Progenitor cell of endocrine pancreas (in vitro differentiated cells): ENCODE data around the gene ZNF3. TPM values are rescaled to one million over a fixed set of nuclear protein-coding genes. Genes with fewer than 3 reads are reported as not detected.

Experiments
- DNase-seq: peaks from one replicate; pipeline ENCODE4 v3.0.0; 2021; ENCODE audit warnings: low spot score; ENCODE audit not compliant: unreplicated experiment
- H3K27ac Mint-ChIP-seq: 2 replicates; pipeline ENCODE4 v1.8.0; 2021; ENCODE audit warnings: mild to moderate bottlenecking, moderate library complexity, mixed read lengths
- H3K27me3 Mint-ChIP-seq: 2 replicates; pipeline ENCODE4 v1.8.0; 2021; ENCODE audit warnings: mixed read lengths
- H3K36me3 Mint-ChIP-seq: 2 replicates; pipeline ENCODE4 v1.8.0; 2022; ENCODE audit warnings: mixed read lengths; ENCODE audit not compliant: insufficient read depth
- H3K4me1 Mint-ChIP-seq: 2 replicates; pipeline ENCODE4 v1.8.0; 2021; ENCODE audit warnings: low read depth, mixed read lengths
- H3K4me3 Mint-ChIP-seq: 2 replicates; pipeline ENCODE4 v1.8.0; 2021; ENCODE audit warnings: low read depth, mild to moderate bottlenecking, moderate library complexity, mixed read lengths
- H3K9me3 Mint-ChIP-seq: 2 replicates; pipeline ENCODE4 v1.8.0; 2021; ENCODE audit warnings: low read depth, mixed read lengths
- CTCF ChIP-seq: fragments of 200-600 bp; sonication (generic); IDR thresholded peaks from one replicate; pipeline ENCODE4 v1.5.0; 2021; ENCODE audit warnings: antibody characterized with exemption, mild to moderate bottlenecking; ENCODE audit not compliant: unreplicated experiment
- microRNA-seq: library from miRNA; unstranded; fragments of <30 nt; microRNA quantifications from one replicate; pipeline ENCODE4 v1.1.0, GENCODE V29; 2020; ENCODE audit warnings: borderline number of aligned reads; ENCODE audit not compliant: unreplicated experiment
- total RNA-seq: library from RNA; stranded (reverse); gene quantifications from 2 replicates; pipeline ENCODE4 v1.2.1, GENCODE V29; 2021

The ZNF3 gene
- total RNA-seq, 1 donor from 2014 or later = 95.1 TPM

GRCh38 chr7:100023526-100023925, 58.0 kb downstream of the ZNF3 start:
- Mint-ChIP-seq H3K27ac (peak overlapping the region; percentile 73), H3K9me3 (no peaks in the 10 kb centered on the region), H3K27me3 (no peaks in the 10 kb centered on the region), H3K36me3 (peaks cover 26% of the 10 kb centered on the region), H3K4me3 (no peak overlapping the region), H3K4me1 (peaks cover 21% of the 10 kb centered on the region)
- no peak for DNase-seq
- TF ChIP-seq CTCF = no peak

GRCh38 chr7:100022621-100023020, 58.9 kb downstream of the ZNF3 start:
- no peak for DNase-seq
- H3K4me1 Mint-ChIP-seq = peaks cover 27% of the 10 kb centered on the region
- H3K27ac Mint-ChIP-seq = peak overlapping the region; percentile 60
- TF ChIP-seq CTCF = no peak
- H3K4me3 Mint-ChIP-seq = no peak overlapping the region
- peaks cover 30% of the 10 kb centered on the region for H3K36me3 Mint-ChIP-seq
- H3K9me3 Mint-ChIP-seq = no peaks in the 10 kb centered on the region
- H3K27me3 Mint-ChIP-seq = no peaks in the 10 kb centered on the region

- Mint-ChIP-seq H3K4me1 (peaks cover 38% of the 10 kb centered on the region), H3K27me3 (no peaks in the 10 kb centered on the region), H3K4me3 (no peak overlapping the region), H3K36me3 (peaks cover 26% of the 10 kb centered on the region), H3K9me3 (no peaks in the 10 kb centered on the region), H3K27ac (peak overlapping the region; percentile 74)
- no peak for DNase-seq
- no peak for TF ChIP-seq CTCF
Observed at GRCh38 chr7:100021297-100021696, 60.2 kb downstream of the ZNF3 start.

Small RNA genes lying within 50 kb of the gene (microRNA-seq; reads per million reads assigned to microRNA genes)
- gene MIR106B = 11,208 reads per million, percentile 94 among the genes with 10 or more reads in this experiment
- gene MIR25 = 2,027 reads per million, percentile 84 among the genes with 10 or more reads in this experiment
- gene MIR93 = 18,281 reads per million, percentile 97 among the genes with 10 or more reads in this experiment

Other genes starting within 250 kb of the ZNF3 start
- not detected in 2 replicates for gene OR2AE1, start 204.7 kb downstream of the ZNF3 start, total RNA-seq
- gene TRIM4, start 162.2 kb downstream of the ZNF3 start, total RNA-seq = 14.2 and 15.6 TPM in 2 replicates
- gene GJC3, start 152.1 kb downstream of the ZNF3 start, total RNA-seq = 0.27 and 0.43 TPM in 2 replicates
- not detected in 2 replicates for gene AZGP1, start 105.7 kb downstream of the ZNF3 start, total RNA-seq
- gene ZKSCAN1, start 66.1 kb downstream of the ZNF3 start, total RNA-seq = 196 and 209 TPM in 2 replicates
- gene ZSCAN21, start 31.9 kb downstream of the ZNF3 start, total RNA-seq = 20.7 and 22.8 TPM in 2 replicates
- 110 and 113 TPM in 2 replicates for gene COPS6, start 7.2 kb upstream of the ZNF3 start, total RNA-seq
- 212 and 224 TPM in 2 replicates for gene MCM7, start 19.7 kb upstream of the ZNF3 start, total RNA-seq
- gene AP4M1, start 19.9 kb upstream of the ZNF3 start, total RNA-seq = 34.0 and 36.0 TPM in 2 replicates
- gene TAF6, start 37.6 kb upstream of the ZNF3 start, total RNA-seq = 79.6 and 91.2 TPM in 2 replicates
- gene CNPY4, start 37.9 kb upstream of the ZNF3 start, total RNA-seq = 22.5 and 25.5 TPM in 2 replicates
- gene MBLAC1, start 45.2 kb upstream of the ZNF3 start, total RNA-seq = 1.6 and 2.2 TPM in 2 replicates
- gene LAMTOR4, start 67.2 kb upstream of the ZNF3 start, total RNA-seq = 106 and 116 TPM in 2 replicates
- 29.6 and 30.7 TPM in 2 replicates for gene TRAPPC14, start 77.0 kb upstream of the ZNF3 start, total RNA-seq
- gene GAL3ST4, start 86.9 kb upstream of the ZNF3 start, total RNA-seq = 4.9 and 5.1 TPM in 2 replicates
- gene GPC2, start 95.7 kb upstream of the ZNF3 start, total RNA-seq = 64.0 and 65.2 TPM in 2 replicates
- 2.4 and 2.5 TPM in 2 replicates for gene STAG3, start 96.2 kb upstream of the ZNF3 start, total RNA-seq
- not detected in 2 replicates for gene PVRIG, start 138.2 kb upstream of the ZNF3 start, total RNA-seq
- not detected in 2 replicates for gene SPDYE3, start 226.0 kb upstream of the ZNF3 start, total RNA-seq